GM23248 (cell line): ENCODE data around the gene CCDC86. TPM values are rescaled to one million over a fixed set of nuclear protein-coding genes. Genes with fewer than 3 reads are reported as not detected.

Experiments used
- DNase-seq: peaks from one replicate; pipeline ENCODE4 v3.0.0-alpha.2; 2015
- H2AFZ ChIP-seq: fragments of 200-600 bp; sonication (generic); 2 replicates; pipeline ENCODE4 v1.6.1; 2016; ENCODE audit warnings: antibody characterized with exemption
- H3F3A ChIP-seq: fragments of 200-600 bp; sonication (generic); 2 replicates; pipeline ENCODE4 v1.6.1; 2016; ENCODE audit warnings: mild to moderate bottlenecking, antibody characterized with exemption, mixed run types; ENCODE audit not compliant: insufficient read depth
- H3K27ac ChIP-seq: fragments of 200-600 bp; sonication (generic); 2 replicates; pipeline ENCODE4 v1.5.1; 2016; ENCODE audit warnings: mild to moderate bottlenecking
- H3K27me3 ChIP-seq: fragments of 200-600 bp; sonication (generic); replicated peaks from 2 replicates; pipeline ENCODE4 v1.6.1; 2016; ENCODE audit warnings: mild to moderate bottlenecking; ENCODE audit not compliant: insufficient read depth
- H3K36me3 ChIP-seq: fragments of 200-600 bp; sonication (generic); 2 replicates; pipeline ENCODE4 v1.6.1; 2016; ENCODE audit warnings: low read depth, mild to moderate bottlenecking
- H3K4me1 ChIP-seq: fragments of 200-600 bp; sonication (generic); 2 replicates; pipeline ENCODE4 v1.6.1; 2016; ENCODE audit warnings: mild to moderate bottlenecking; ENCODE audit not compliant: insufficient read depth
- H3K4me2 ChIP-seq: fragments of 200-600 bp; sonication (generic); one replicate; pipeline ENCODE4 v1.6.1; 2016; ENCODE audit warnings: mild to moderate bottlenecking; ENCODE audit not compliant: unreplicated experiment
- H3K4me3 ChIP-seq: fragments of 200-600 bp; sonication (generic); 2 replicates; pipeline ENCODE4 v1.5.1; 2016; ENCODE audit warnings: mild to moderate bottlenecking
- H3K79me2 ChIP-seq: fragments of 200-600 bp; sonication (generic); 2 replicates; pipeline ENCODE4 v1.6.1; 2016; ENCODE audit warnings: mild to moderate bottlenecking; ENCODE audit not compliant: insufficient read depth
- H3K9ac ChIP-seq: fragments of 200-600 bp; sonication (generic); 2 replicates; pipeline ENCODE4 v1.6.1; 2016; ENCODE audit warnings: mild to moderate bottlenecking
- H3K9me2 ChIP-seq: fragments of 200-600 bp; sonication (generic); 2 replicates; pipeline ENCODE4 v1.6.1; 2016; ENCODE audit warnings: mixed run types, mild to moderate bottlenecking, moderate library complexity; ENCODE audit not compliant: insufficient read depth
- H3K9me3 ChIP-seq: fragments of 200-600 bp; sonication (generic); one replicate; pipeline ENCODE4 v1.6.1; 2017; ENCODE audit warnings: low read depth
- H4K20me1 ChIP-seq: fragments of 200-600 bp; sonication (generic); 2 replicates; pipeline ENCODE4 v1.6.0; 2016; ENCODE audit not compliant: insufficient read depth
- EZH2 ChIP-seq: fragments of 200-600 bp; sonication (generic); IDR thresholded peaks from 2 replicates; pipeline ENCODE4 v1.6.1; 2018; ENCODE audit warnings: antibody characterized with exemption, mild to moderate bottlenecking; ENCODE audit not compliant: insufficient read depth, poor library complexity, severe bottlenecking
- EZH2phosphoT487 ChIP-seq: fragments of 200-600 bp; sonication (generic); IDR thresholded peaks from 2 replicates; pipeline ENCODE4 v1.6.1; 2018; ENCODE audit warnings: antibody characterized with exemption, moderate library complexity, mild to moderate bottlenecking, low read depth; ENCODE audit not compliant: insufficient read depth
- WGBS, 2 experiments: methylation state at CpG; one replicate each; pipeline ENCODE4 v1.1.6; 2015 to 2017; ENCODE audit warnings: low lambda C conversion rate in 2 of 2, low coverage in 1 of 2; ENCODE audit errors: missing lambda C conversion rate in 2 of 2; 5-methylcytosine and 5-hydroxymethylcytosine counted together
- in situ Hi-C: fragments of 300-500 bp; cut with MboI; formaldehyde crosslinking; loops from 2 replicates; pipeline ENCODE4 v1.15.0; 2020
- polyA plus RNA-seq: library from polyadenylated mRNA; unstranded; fragments of >200 nt; fragmentation: Nextera tagmentation; extraction: Ambion mirVana; gene quantifications from 2 replicates; pipeline ENCODE4 v1.2.1, GENCODE V29; 2016
- total RNA-seq: library from RNA; depleted of rRNA; stranded (reverse); fragments of >200 nt; shearing (Covaris generic); gene quantifications from 2 replicates; pipeline ENCODE4 v1.2.3, GENCODE V29; 2014

CCDC86 gene
- total and polyA plus RNA-seq, 2 experiments from 2014 or later: 10.7 to 37.6 TPM

GRCh38 chr11:60809691-60810090 is 32.2 kb upstream of the CCDC86 start:
- H4K20me1 ChIP-seq: no peaks in the 10 kb centered on the region
- H3K36me3 ChIP-seq: no peaks in the 10 kb centered on the region
- no peak overlapping the region for H3K4me2 ChIP-seq
- 63 to 65% methylated on average over 11 of the region's 11 CpGs for WGBS, 2 experiments
- no peak overlapping the region for H3K27ac ChIP-seq
- H3K27me3 ChIP-seq: no peaks in the 10 kb centered on the region
- H2AFZ ChIP-seq: no peak overlapping the region
- H3K79me2 ChIP-seq: no peaks in the 10 kb centered on the region
- no peaks in the 10 kb centered on the region for H3K9me3 ChIP-seq
- TF ChIP-seq EZH2phosphoT487: no peak
- TF ChIP-seq EZH2: no peak
- DNase-seq: no peak
- no peak overlapping the region for H3K9ac ChIP-seq
- H3F3A ChIP-seq: no peaks in the 10 kb centered on the region
- H3K9me2 ChIP-seq: no peaks in the 10 kb centered on the region
- H3K4me1 ChIP-seq: no peaks in the 10 kb centered on the region
- in situ Hi-C loops: no loop called here
- no peak overlapping the region for H3K4me3 ChIP-seq

GRCh38 chr11:60810151-60810550 is 31.8 kb upstream of the CCDC86 start:
- in situ Hi-C loops: no loop called here
- H3K27ac ChIP-seq: no peak overlapping the region
- no peak overlapping the region for H3K4me2 ChIP-seq
- H3K9me3 ChIP-seq: no peaks in the 10 kb centered on the region
- H3K27me3 ChIP-seq: no peaks in the 10 kb centered on the region
- no peak overlapping the region for H3K9ac ChIP-seq
- no peaks in the 10 kb centered on the region for H3F3A ChIP-seq
- no peak overlapping the region for H2AFZ ChIP-seq
- H3K4me3 ChIP-seq: no peak overlapping the region
- H3K79me2 ChIP-seq: no peaks in the 10 kb centered on the region
- TF ChIP-seq EZH2: no peak
- no peak for TF ChIP-seq EZH2phosphoT487
- no peaks in the 10 kb centered on the region for H3K9me2 ChIP-seq
- WGBS, 2 experiments: 85% methylated on average over 4 of the region's 4 CpGs; no CpG with 5 or more reads in 1 of the 2 experiments
- no peak for DNase-seq
- H3K4me1 ChIP-seq: no peaks in the 10 kb centered on the region
- H4K20me1 ChIP-seq: no peaks in the 10 kb centered on the region
- no peaks in the 10 kb centered on the region for H3K36me3 ChIP-seq

GRCh38 chr11:60810569-60810968 is 31.3 kb upstream of the CCDC86 start:
- DNase-seq: no peak
- no peak overlapping the region for H3K27ac ChIP-seq
- H3F3A ChIP-seq: no peaks in the 10 kb centered on the region
- no peak overlapping the region for H3K4me3 ChIP-seq
- H3K4me2 ChIP-seq: no peak overlapping the region
- no peaks in the 10 kb centered on the region for H4K20me1 ChIP-seq
- H3K79me2 ChIP-seq: no peaks in the 10 kb centered on the region
- no peaks in the 10 kb centered on the region for H3K4me1 ChIP-seq
- H3K36me3 ChIP-seq: no peaks in the 10 kb centered on the region
- in situ Hi-C loops: no loop called here
- H3K9me2 ChIP-seq: no peaks in the 10 kb centered on the region
- H2AFZ ChIP-seq: no peak overlapping the region
- TF ChIP-seq EZH2phosphoT487 (no peak), EZH2 (no peak)
- 54 to 61% methylated on average over 8 of the region's 8 CpGs for WGBS, 2 experiments
- H3K9ac ChIP-seq: no peak overlapping the region
- no peaks in the 10 kb centered on the region for H3K27me3 ChIP-seq
- H3K9me3 ChIP-seq: no peaks in the 10 kb centered on the region

- H3K27me3 ChIP-seq: no peaks in the 10 kb centered on the region
- H3K27ac ChIP-seq: no peak overlapping the region
- H3K79me2 ChIP-seq: no peaks in the 10 kb centered on the region
- no peaks in the 10 kb centered on the region for H3K4me1 ChIP-seq
- TF ChIP-seq EZH2phosphoT487: no peak
- no peak for TF ChIP-seq EZH2
- H4K20me1 ChIP-seq: no peaks in the 10 kb centered on the region
- H3K9ac ChIP-seq: no peak overlapping the region
- H3K4me3 ChIP-seq: no peak overlapping the region
- no peak overlapping the region for H3K4me2 ChIP-seq
- no peak for DNase-seq
- no peaks in the 10 kb centered on the region for H3K9me3 ChIP-seq
- no peaks in the 10 kb centered on the region for H3K36me3 ChIP-seq
- in situ Hi-C loops: no loop called here
- WGBS, 2 experiments: 67 to 93% methylated on average over 1 of the region's 1 CpG
- H3F3A ChIP-seq: no peaks in the 10 kb centered on the region
- H2AFZ ChIP-seq: no peak overlapping the region
- no peaks in the 10 kb centered on the region for H3K9me2 ChIP-seq
Observed at GRCh38 chr11:60813324-60813723, 28.6 kb upstream of the CCDC86 start.

GRCh38 chr11:60814112-60814511 is 27.8 kb upstream of the CCDC86 start:
- Histone ChIP-seq H3F3A (no peaks in the 10 kb centered on the region), H3K9me3 (no peaks in the 10 kb centered on the region), H3K4me2 (no peak overlapping the region), H3K79me2 (no peaks in the 10 kb centered on the region), H2AFZ (no peak overlapping the region), H3K27ac (no peak overlapping the region), H3K4me3 (no peak overlapping the region), H3K36me3 (no peaks in the 10 kb centered on the region), H3K9ac (no peak overlapping the region), H3K4me1 (no peaks in the 10 kb centered on the region), H3K27me3 (no peaks in the 10 kb centered on the region), H3K9me2 (no peaks in the 10 kb centered on the region), H4K20me1 (no peaks in the 10 kb centered on the region)
- WGBS, 2 experiments: 33 to 43% methylated on average over 2 of the region's 2 CpGs
- in situ Hi-C loops: no loop called here
- no peak for DNase-seq
- no peak for TF ChIP-seq EZH2
- no peak for TF ChIP-seq EZH2phosphoT487
